Activated naive CD8-positive, alpha-beta T cell treated with anti-CD3 and anti-CD28 coated beads for 36 hours (primary cell): Measurements from ENCODE around the gene PEX14. TPM values are rescaled to one million over a fixed set of nuclear protein-coding genes. Genes with fewer than 3 reads are reported as not detected.
"Not testable (repeated sequence)": the region's sequence is repeated elsewhere in the genome, so short reads cannot be mapped to it uniquely, and the experiment has no call there.

ENCODE experiments used
- DNase-seq: peaks from one replicate; pipeline ENCODE4 v3.0.0; 2021
- H3K27ac Mint-ChIP-seq: one replicate; pipeline ENCODE4 v1.8.0; 2022; ENCODE audit warnings: mild to moderate bottlenecking, moderate library complexity, mixed read lengths
- H3K27me3 Mint-ChIP-seq: one replicate; pipeline ENCODE4 v1.8.0; 2022; ENCODE audit warnings: mild to moderate bottlenecking, mixed read lengths
- H3K36me3 Mint-ChIP-seq: one replicate; pipeline ENCODE4 v1.8.0; 2021; ENCODE audit warnings: mild to moderate bottlenecking, mixed read lengths
- H3K4me1 Mint-ChIP-seq: one replicate; pipeline ENCODE4 v1.8.0; 2021; ENCODE audit warnings: mixed read lengths
- H3K4me3 Mint-ChIP-seq: one replicate; pipeline ENCODE4 v1.8.0; 2022; ENCODE audit warnings: mild to moderate bottlenecking, moderate library complexity, mixed read lengths
- H3K9me3 Mint-ChIP-seq: one replicate; pipeline ENCODE4 v1.8.0; 2022; ENCODE audit warnings: mixed read lengths
- total RNA-seq, 2 experiments: library from RNA; stranded (reverse); gene quantifications; one replicate each; pipeline ENCODE4 v1.2.3, GENCODE V29; 2021

The PEX14 gene
- total RNA-seq, 2 experiments from 2014 or later = 19.1 to 19.6 TPM

- DNase-seq = peak; percentile 91
- H3K27me3 Mint-ChIP-seq = no peaks in the 10 kb centered on the region
- H3K4me1 Mint-ChIP-seq = peaks cover 45% of the 10 kb centered on the region
- H3K27ac Mint-ChIP-seq = peak within 1 kb of the TSS; percentile 97
- no peaks in the 10 kb centered on the region for H3K9me3 Mint-ChIP-seq
- peak within 1 kb of the TSS; percentile 93 for H3K4me3 Mint-ChIP-seq
- H3K36me3 Mint-ChIP-seq = peaks cover 15% of the 10 kb centered on the region
Observed at GRCh38 chr1:10472220-10473144, 2.3 kb upstream of the PEX14 start, which contains the start of gene DFFA. Gene DFFA, minus strand, starts transcription at chr1:10472529. Its CDS starts 71 bp downstream, at chr1:10472458.

- H3K27me3 Mint-ChIP-seq = no peaks in the 10 kb centered on the region
- no peak for DNase-seq
- H3K4me1 Mint-ChIP-seq = peaks cover 46% of the 10 kb centered on the region
- H3K27ac Mint-ChIP-seq = peak overlapping the region; percentile 97
- peak overlapping the region; percentile 51 for H3K4me3 Mint-ChIP-seq
- H3K36me3 Mint-ChIP-seq = peaks cover 12% of the 10 kb centered on the region
- H3K9me3 Mint-ChIP-seq = no peaks in the 10 kb centered on the region
Observed at GRCh38 chr1:10473145-10473765, 1.5 kb upstream of the PEX14 start.

GRCh38 chr1:10474309-10474612 is 489 bp upstream of the PEX14 start:
- not testable (repeated sequence) for H3K36me3 Mint-ChIP-seq, H3K9me3 Mint-ChIP-seq, H3K27me3 Mint-ChIP-seq, DNase-seq
- peaks cover 42% of the 10 kb centered on the region for H3K4me1 Mint-ChIP-seq
- peak overlapping the region; percentile 91 for H3K27ac Mint-ChIP-seq
- H3K4me3 Mint-ChIP-seq = peak overlapping the region; percentile 87

- peak overlapping the region; percentile 89 for H3K27ac Mint-ChIP-seq
- peak overlapping the region; percentile 94 for H3K4me3 Mint-ChIP-seq
- peaks cover 11% of the 10 kb centered on the region for H3K36me3 Mint-ChIP-seq
- H3K4me1 Mint-ChIP-seq = peaks cover 45% of the 10 kb centered on the region
- no peaks in the 10 kb centered on the region for H3K9me3 Mint-ChIP-seq
- H3K27me3 Mint-ChIP-seq = no peaks in the 10 kb centered on the region
- no peak for DNase-seq
Observed at GRCh38 chr1:10475510-10475909, 760 bp downstream of the PEX14 start.

GRCh38 chr1:10479296-10479695 is 4.5 kb downstream of the PEX14 start:
- Mint-ChIP-seq H3K36me3 (peaks cover 4% of the 10 kb centered on the region), H3K9me3 (no peaks in the 10 kb centered on the region), H3K4me1 (peaks cover 28% of the 10 kb centered on the region), H3K27ac (no peak overlapping the region), H3K4me3 (no peak overlapping the region), H3K27me3 (no peaks in the 10 kb centered on the region)
- DNase-seq = no peak

GRCh38 chr1:10480614-10481013 is 5.9 kb downstream of the PEX14 start:
- H3K36me3 Mint-ChIP-seq = peaks cover 7% of the 10 kb centered on the region
- H3K27ac Mint-ChIP-seq = no peak overlapping the region
- H3K4me3 Mint-ChIP-seq = no peak overlapping the region
- no peak for DNase-seq
- H3K9me3 Mint-ChIP-seq = no peaks in the 10 kb centered on the region
- H3K27me3 Mint-ChIP-seq = no peaks in the 10 kb centered on the region
- H3K4me1 Mint-ChIP-seq = peaks cover 24% of the 10 kb centered on the region

GRCh38 chr1:10484521-10484920 is 9.8 kb downstream of the PEX14 start:
- H3K27ac Mint-ChIP-seq = no peak overlapping the region
- peaks cover 12% of the 10 kb centered on the region for H3K4me1 Mint-ChIP-seq
- no peak overlapping the region for H3K4me3 Mint-ChIP-seq
- peaks cover 6% of the 10 kb centered on the region for H3K36me3 Mint-ChIP-seq
- no peaks in the 10 kb centered on the region for H3K27me3 Mint-ChIP-seq
- DNase-seq = no peak
- no peaks in the 10 kb centered on the region for H3K9me3 Mint-ChIP-seq

- H3K9me3 Mint-ChIP-seq = no peaks in the 10 kb centered on the region
- no peak overlapping the region for H3K4me3 Mint-ChIP-seq
- no peak overlapping the region for H3K27ac Mint-ChIP-seq
- DNase-seq = no peak
- peaks cover 6% of the 10 kb centered on the region for H3K36me3 Mint-ChIP-seq
- H3K4me1 Mint-ChIP-seq = peaks cover 13% of the 10 kb centered on the region
- H3K27me3 Mint-ChIP-seq = no peaks in the 10 kb centered on the region
Observed at GRCh38 chr1:10489291-10490055, 14.7 kb downstream of the PEX14 start.

GRCh38 chr1:10490286-10490970 is 15.7 kb downstream of the PEX14 start:
- Mint-ChIP-seq H3K27me3 (no peaks in the 10 kb centered on the region), H3K4me1 (peaks cover 18% of the 10 kb centered on the region), H3K36me3 (peaks cover 5% of the 10 kb centered on the region), H3K9me3 (no peaks in the 10 kb centered on the region), H3K4me3 (no peak overlapping the region), H3K27ac (peak overlapping the region; percentile 42)
- no peak for DNase-seq

- peak overlapping the region; percentile 88 for H3K27ac Mint-ChIP-seq
- peaks cover 49% of the 10 kb centered on the region for H3K4me1 Mint-ChIP-seq
- no peak for DNase-seq
- H3K36me3 Mint-ChIP-seq = peaks cover 7% of the 10 kb centered on the region
- no peak overlapping the region for H3K4me3 Mint-ChIP-seq
- H3K9me3 Mint-ChIP-seq = no peaks in the 10 kb centered on the region
- H3K27me3 Mint-ChIP-seq = no peaks in the 10 kb centered on the region
Observed at GRCh38 chr1:10494418-10494753, 19.6 kb downstream of the PEX14 start.

- Mint-ChIP-seq H3K4me1 (peaks cover 48% of the 10 kb centered on the region), H3K36me3 (peaks cover 7% of the 10 kb centered on the region), H3K9me3 (no peaks in the 10 kb centered on the region), H3K27me3 (no peaks in the 10 kb centered on the region), H3K27ac (peak overlapping the region; percentile 88), H3K4me3 (peak overlapping the region; percentile 70)
- DNase-seq = peak; percentile 75
Observed at GRCh38 chr1:10494754-10495474, 20.2 kb downstream of the PEX14 start.

GRCh38 chr1:10495475-10495817 is 20.7 kb downstream of the PEX14 start:
- Mint-ChIP-seq H3K27me3 (no peaks in the 10 kb centered on the region), H3K4me3 (peak overlapping the region; percentile 70), H3K9me3 (no peaks in the 10 kb centered on the region), H3K27ac (peak overlapping the region; percentile 88), H3K36me3 (peaks cover 7% of the 10 kb centered on the region), H3K4me1 (peaks cover 49% of the 10 kb centered on the region)
- no peak for DNase-seq

GRCh38 chr1:10495952-10496351 is 21.2 kb downstream of the PEX14 start:
- H3K36me3 Mint-ChIP-seq = peaks cover 7% of the 10 kb centered on the region
- H3K4me1 Mint-ChIP-seq = peaks cover 52% of the 10 kb centered on the region
- H3K27me3 Mint-ChIP-seq = no peaks in the 10 kb centered on the region
- H3K27ac Mint-ChIP-seq = peak overlapping the region; percentile 88
- peak; percentile 25 for DNase-seq
- peak overlapping the region; percentile 70 for H3K4me3 Mint-ChIP-seq
- no peaks in the 10 kb centered on the region for H3K9me3 Mint-ChIP-seq

- Mint-ChIP-seq H3K36me3 (peaks cover 7% of the 10 kb centered on the region), H3K9me3 (no peaks in the 10 kb centered on the region), H3K4me1 (peaks cover 56% of the 10 kb centered on the region), H3K27ac (no peak overlapping the region), H3K27me3 (no peaks in the 10 kb centered on the region), H3K4me3 (no peak overlapping the region)
- DNase-seq = no peak
Observed at GRCh38 chr1:10497109-10497508, 22.4 kb downstream of the PEX14 start.
